A673 (cell line): ENCODE results near the gene TTLL4. TPM values are rescaled to one million over a fixed set of nuclear protein-coding genes. Genes with fewer than 3 reads are reported as not detected.

Source experiments
- BruUV-seq: library from RNA; stranded (reverse); fragments of 400-500 nt; replicated peaks from 2 replicates; lab custom pipeline; 2021; lab: Mats Ljungman, UMichigan
- CTCF ChIA-PET: fragments of 300-600 bp; sonication (Branson Sonifier 250); formaldehyde crosslinking; loops from one replicate; lab custom pipeline; 2022; ENCODE audit warnings: antibody characterized with exemption; lab: Charles Lee
- POLR2A ChIA-PET: fragments of 300-600 bp; sonication (Branson Sonifier 250); formaldehyde crosslinking; loops from one replicate; lab custom pipeline; 2022; ENCODE audit warnings: antibody characterized with exemption; ENCODE audit not compliant: low non-redundant PET; lab: Charles Lee
- DNase-seq: peaks from one replicate; pipeline ENCODE4 v3.0.0-alpha.2; 2015; ENCODE audit warnings: low spot score
- H3K27ac ChIP-seq: fragments of 200-600 bp; sonication (generic); 2 replicates; pipeline ENCODE4 v1.5.1; 2016; ENCODE audit warnings: mixed run types, low read depth, mild to moderate bottlenecking, mixed read lengths, antibody characterized with exemption, low read length; ENCODE audit not compliant: poor library complexity, severe bottlenecking
- H3K27me3 ChIP-seq: fragments of 200-600 bp; sonication (generic); replicated peaks from 2 replicates; pipeline ENCODE4 v1.6.1; 2017; ENCODE audit warnings: mixed run types, low read depth, mild to moderate bottlenecking, mixed read lengths, antibody characterized with exemption, low read length; ENCODE audit not compliant: insufficient read depth, poor library complexity
- H3K36me3 ChIP-seq: fragments of 200-600 bp; sonication (generic); 2 replicates; pipeline ENCODE4 v1.6.1; 2016; ENCODE audit warnings: mixed run types, mild to moderate bottlenecking, mixed read lengths, antibody characterized with exemption, low read length; ENCODE audit not compliant: insufficient read depth, poor library complexity, severe bottlenecking
- H3K4me1 ChIP-seq: fragments of 200-600 bp; sonication (generic); 2 replicates; pipeline ENCODE4 v1.6.1; 2017; ENCODE audit warnings: mixed run types, mild to moderate bottlenecking, mixed read lengths, antibody characterized with exemption, low read length; ENCODE audit not compliant: insufficient read depth, poor library complexity, severe bottlenecking
- H3K4me3 ChIP-seq: fragments of 200-600 bp; sonication (generic); 2 replicates; pipeline ENCODE4 v1.5.1; 2016; ENCODE audit warnings: low read depth, mixed run types, mild to moderate bottlenecking, mixed read lengths, low read length; ENCODE audit not compliant: poor library complexity, severe bottlenecking
- H3K9me3 ChIP-seq: fragments of 200-600 bp; sonication (generic); 2 replicates; pipeline ENCODE4 v1.6.1; 2016; ENCODE audit warnings: mixed run types, low read depth, mild to moderate bottlenecking, mixed read lengths, antibody characterized with exemption, low read length; ENCODE audit not compliant: poor library complexity, severe bottlenecking
- EZH2 ChIP-seq: fragments of 200-600 bp; sonication (generic); IDR thresholded peaks from 2 replicates; pipeline ENCODE4 v1.6.1; 2017; ENCODE audit warnings: borderline replicate concordance, low read depth, mild to moderate bottlenecking, mixed read lengths, antibody characterized with exemption, low read length; ENCODE audit not compliant: poor library complexity, severe bottlenecking
- intact Hi-C: fragments of 100-400 bp; cut with micrococcal nuclease; formaldehyde crosslinking; loops from one replicate; pipeline ENCODE4 v1.10.0; 2022; ENCODE audit not compliant: unreplicated experiment
- total RNA-seq: library from RNA; stranded (reverse); gene quantifications from 2 replicates; pipeline ENCODE4 v1.2.3, GENCODE V29; 2021
- TF ChIP-seq, protein P1 (sequence below): fragments of 300-800, 200-600 bp; sonication (generic); conservative IDR thresholded peaks from 2 replicates; pipeline ENCODE4 v1.5.1; 2017; ENCODE audit warnings: low read depth, mild to moderate bottlenecking, antibody characterized with exemption, low read length, moderate library complexity, mixed read lengths

TTLL4 gene
- total RNA-seq, 1 experiment from 2014 or later: 100 TPM

DNA sequence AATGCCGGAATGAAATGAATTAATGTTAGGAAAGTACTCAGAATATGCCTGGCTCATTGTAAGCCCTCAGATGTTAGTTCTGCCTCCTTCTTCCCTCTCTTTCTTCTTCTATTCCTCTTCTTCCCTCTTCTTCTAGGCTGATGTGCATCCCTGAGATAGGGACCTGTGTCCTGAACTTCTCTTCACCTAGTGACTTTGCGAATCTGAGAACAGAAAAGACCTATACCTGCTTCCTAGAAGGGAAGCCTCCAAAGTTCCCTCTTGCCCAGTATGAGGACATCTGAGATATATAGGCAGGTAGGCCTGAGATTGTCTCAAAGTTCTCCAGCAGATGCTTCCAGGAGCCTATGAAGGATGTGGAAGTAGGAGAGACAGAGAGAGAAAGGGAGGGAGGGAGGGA lies 63.2 kb downstream of the TTLL4 start:
- BruUV-seq: no TSS peak
- H3K4me3 ChIP-seq: no peak overlapping the region
- intact Hi-C loops: no loop called here
- no peaks in the 10 kb centered on the region for H3K36me3 ChIP-seq
- H3K27ac ChIP-seq: no peak overlapping the region
- H3K27me3 ChIP-seq: no peaks in the 10 kb centered on the region
- POLR2A ChIA-PET: no interaction called here
- no peaks in the 10 kb centered on the region for H3K9me3 ChIP-seq
- DNase-seq: no peak
- H3K4me1 ChIP-seq: no peaks in the 10 kb centered on the region
- TF ChIP-seq EZH2: no peak
- TF ChIP-seq, protein P1, sequence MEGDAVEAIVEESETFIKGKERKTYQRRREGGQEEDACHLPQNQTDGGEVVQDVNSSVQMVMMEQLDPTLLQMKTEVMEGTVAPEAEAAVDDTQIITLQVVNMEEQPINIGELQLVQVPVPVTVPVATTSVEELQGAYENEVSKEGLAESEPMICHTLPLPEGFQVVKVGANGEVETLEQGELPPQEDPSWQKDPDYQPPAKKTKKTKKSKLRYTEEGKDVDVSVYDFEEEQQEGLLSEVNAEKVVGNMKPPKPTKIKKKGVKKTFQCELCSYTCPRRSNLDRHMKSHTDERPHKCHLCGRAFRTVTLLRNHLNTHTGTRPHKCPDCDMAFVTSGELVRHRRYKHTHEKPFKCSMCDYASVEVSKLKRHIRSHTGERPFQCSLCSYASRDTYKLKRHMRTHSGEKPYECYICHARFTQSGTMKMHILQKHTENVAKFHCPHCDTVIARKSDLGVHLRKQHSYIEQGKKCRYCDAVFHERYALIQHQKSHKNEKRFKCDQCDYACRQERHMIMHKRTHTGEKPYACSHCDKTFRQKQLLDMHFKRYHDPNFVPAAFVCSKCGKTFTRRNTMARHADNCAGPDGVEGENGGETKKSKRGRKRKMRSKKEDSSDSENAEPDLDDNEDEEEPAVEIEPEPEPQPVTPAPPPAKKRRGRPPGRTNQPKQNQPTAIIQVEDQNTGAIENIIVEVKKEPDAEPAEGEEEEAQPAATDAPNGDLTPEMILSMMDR: no peak
- CTCF ChIA-PET: no interaction called here

DNA sequence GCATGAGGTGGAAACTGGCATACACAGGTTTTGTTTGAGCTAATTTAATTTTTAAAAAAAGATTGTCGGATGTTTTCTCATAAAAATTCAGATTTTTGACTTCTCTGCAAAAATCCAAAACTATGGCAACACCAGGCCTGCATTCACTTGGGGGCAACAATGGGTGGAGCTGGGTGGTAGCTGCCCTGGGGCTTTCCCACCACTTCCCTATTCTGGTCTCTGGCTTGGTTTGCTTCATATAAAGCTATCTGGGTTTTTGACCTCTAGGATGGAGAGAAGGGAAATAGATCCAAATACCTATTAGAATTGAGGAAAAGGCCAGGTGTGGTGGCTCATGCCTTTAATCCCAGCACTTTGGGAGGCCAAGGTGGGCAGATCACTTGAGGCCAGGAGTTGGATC lies 65.9 kb downstream of the TTLL4 start:
- no peak for TF ChIP-seq EZH2
- TF ChIP-seq, protein P1: no peak

DNA sequence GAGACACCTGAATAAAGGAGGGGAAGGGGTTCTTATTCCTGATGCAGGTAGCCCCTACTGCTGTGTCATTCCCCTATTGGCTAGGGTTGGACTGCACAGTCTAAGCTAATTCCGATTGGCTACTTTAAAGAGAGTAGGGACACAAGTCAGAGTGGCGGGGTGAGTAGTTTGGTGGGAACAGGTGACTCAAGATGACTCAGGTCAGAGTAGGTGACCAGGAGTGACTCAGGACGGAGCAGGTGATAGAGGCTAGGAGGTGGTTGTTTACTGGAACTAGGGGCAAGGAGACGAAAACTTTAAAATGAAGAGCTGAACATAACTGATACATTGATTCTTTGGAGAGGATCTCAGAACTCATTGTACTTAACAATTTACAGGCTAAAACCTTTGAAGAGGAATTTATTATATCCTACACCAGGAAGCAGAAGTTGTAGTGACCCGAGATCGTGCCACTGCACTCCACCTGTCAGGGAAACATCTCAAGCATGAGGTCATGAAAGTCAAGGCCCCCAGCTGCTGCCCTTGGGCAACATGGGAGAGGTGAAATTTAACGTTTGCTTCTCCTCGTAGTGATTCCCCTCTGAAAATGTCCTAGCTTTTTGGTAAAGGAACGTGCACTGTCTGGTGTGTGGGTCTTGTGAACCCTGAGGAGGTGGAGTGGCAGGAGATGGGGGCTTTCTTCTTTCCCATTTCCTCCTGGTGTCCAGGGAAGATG lies 66.8 kb downstream of the TTLL4 start:
- Histone ChIP-seq H3K36me3 (no peaks in the 10 kb centered on the region), H3K9me3 (no peaks in the 10 kb centered on the region), H3K27me3 (peaks cover 14% of the 10 kb centered on the region), H3K27ac (no peak overlapping the region), H3K4me1 (no peaks in the 10 kb centered on the region), H3K4me3 (no peak overlapping the region)
- CTCF ChIA-PET: no interaction called here
- no peak for DNase-seq
- TF ChIP-seq, protein P1: no peak
- TF ChIP-seq EZH2: no peak
- POLR2A ChIA-PET: no interaction called here
- intact Hi-C loops: no loop called here
- no TSS peak for BruUV-seq

More for the DNA sequence above, 65.9 kb downstream of the TTLL4 start:
- Histone ChIP-seq H3K36me3 (no peaks in the 10 kb centered on the region), H3K4me1 (no peaks in the 10 kb centered on the region), H3K27me3 (peaks cover 5% of the 10 kb centered on the region), H3K4me3 (no peak overlapping the region), H3K9me3 (no peaks in the 10 kb centered on the region), H3K27ac (no peak overlapping the region)
- intact Hi-C loops: no loop called here
- ChIA-PET CTCF (no interaction called here), POLR2A (no interaction called here)
- no peak for DNase-seq
- no TSS peak for BruUV-seq
